ENCODE results near the gene CACNA2D4. TPM values are rescaled to one million over a fixed set of nuclear protein-coding genes. Genes with fewer than 3 reads are reported as not detected.

The CACNA2D4 gene
- total RNA-seq, 2 experiments from 2014 or later, result 5.5 to 7.2 TPM

GRCh38 chr12:1804545-1805332 is 113.7 kb downstream of the CACNA2D4 start:
- Mint-ChIP-seq H3K4me3 (no peak overlapping the region), H3K36me3 (ENCODE audit: low read depth) (no peaks in the 10 kb centered on the region), H3K4me1 (peaks cover 9% of the 10 kb centered on the region), H3K9me3 (ENCODE audit: low read depth) (no peaks in the 10 kb centered on the region), H3K27ac (peak overlapping the region; percentile 79), H3K27me3 (no peaks in the 10 kb centered on the region)
- ChIA-PET POLR2A (no interaction called here), CTCF (interaction anchor here (1.0 to 2.5 kb wide), 4 partner anchors 12 to 170 kb away, joined by 3 to 11 read pairs (median 6); no protein-coding TSS in a partner anchor)
- intact Hi-C loops (cut with DNase I, micrococcal nuclease), result loop anchor here (1.0 kb wide), 2 partner anchors 8 to 200 kb away; partner anchors contain the start of gene DCP1B (in 1 of the 2)
- ATAC-seq (peak; percentile 99), DNase-seq (peak; percentile 93)

GRCh38 chr12:1803736-1804135 is 114.7 kb downstream of the CACNA2D4 start:
- ChIA-PET POLR2A (no interaction called here), CTCF (interaction anchor here (1.0 to 2.5 kb wide), 3 partner anchors 11 to 137 kb away, joined by 3 to 11 read pairs (median 9); no protein-coding TSS in a partner anchor)
- Mint-ChIP-seq H3K9me3 (ENCODE audit: low read depth) (no peaks in the 10 kb centered on the region), H3K27ac (no peak overlapping the region), H3K36me3 (ENCODE audit: low read depth) (no peaks in the 10 kb centered on the region), H3K27me3 (no peaks in the 10 kb centered on the region), H3K4me3 (no peak overlapping the region), H3K4me1 (peaks cover 9% of the 10 kb centered on the region)
- ATAC-seq (no peak), DNase-seq (no peak)
- intact Hi-C loops (cut with DNase I, micrococcal nuclease), result loop anchor here (1.0 kb wide), 2 partner anchors 7 to 201 kb away; partner anchors contain the start of gene DCP1B (in 1 of the 2)

- Mint-ChIP-seq H3K27ac (no peak overlapping the region), H3K9me3 (ENCODE audit: low read depth) (no peaks in the 10 kb centered on the region), H3K4me3 (no peak overlapping the region), H3K27me3 (no peaks in the 10 kb centered on the region), H3K36me3 (ENCODE audit: low read depth) (no peaks in the 10 kb centered on the region), H3K4me1 (peaks cover 9% of the 10 kb centered on the region)
- POLR2A ChIA-PET, result no interaction called here
- DNase-seq (no peak), ATAC-seq (no peak)
- intact Hi-C loops (cut with DNase I, micrococcal nuclease), result no loop called here
- CTCF ChIA-PET, result interaction anchor here (0.7 to 2.3 kb wide), 2 partner anchors 138 to 148 kb away, joined by 3 to 8 read pairs; no protein-coding TSS in a partner anchor
These were observed 117.0 kb downstream of the CACNA2D4 start for GRCh38 chr12:1801303-1801975.

GRCh38 chr12:1800401-1801302 is 117.8 kb downstream of the CACNA2D4 start:
- Mint-ChIP-seq H3K27me3 (no peaks in the 10 kb centered on the region), H3K27ac (no peak overlapping the region), H3K4me3 (no peak overlapping the region), H3K9me3 (ENCODE audit: low read depth) (no peaks in the 10 kb centered on the region), H3K36me3 (ENCODE audit: low read depth) (no peaks in the 10 kb centered on the region), H3K4me1 (peaks cover 9% of the 10 kb centered on the region)
- ATAC-seq, result no peak
- DNase-seq, result peak; percentile 59
- ChIA-PET POLR2A (no interaction called here), CTCF (interaction anchor here (0.7 to 2.3 kb wide), 2 partner anchors 139 to 147 kb away, joined by 3 to 8 read pairs; no protein-coding TSS in a partner anchor)
- intact Hi-C loops (cut with DNase I, micrococcal nuclease), result no loop called here

GRCh38 chr12:1799882-1800400 is 118.5 kb downstream of the CACNA2D4 start:
- ChIA-PET CTCF (interaction anchor here (1.1 to 2.3 kb wide), 2 partner anchors 128 to 140 kb away, joined by 3 to 8 read pairs; no protein-coding TSS in a partner anchor), POLR2A (no interaction called here)
- Mint-ChIP-seq H3K27ac (no peak overlapping the region), H3K27me3 (no peaks in the 10 kb centered on the region), H3K4me3 (no peak overlapping the region), H3K4me1 (peaks cover 9% of the 10 kb centered on the region), H3K36me3 (ENCODE audit: low read depth) (no peaks in the 10 kb centered on the region), H3K9me3 (ENCODE audit: low read depth) (no peaks in the 10 kb centered on the region)
- DNase-seq, result no peak
- intact Hi-C loops (cut with DNase I, micrococcal nuclease), result loop anchor here (5.0 to 10.0 kb wide), 4 partner anchors 495 to 1012 kb away; partner anchors contain the start of gene ITFG2 (in 1 of the 2)
- ATAC-seq, result no peak

- Mint-ChIP-seq H3K27ac (no peak overlapping the region), H3K9me3 (ENCODE audit: low read depth) (no peaks in the 10 kb centered on the region), H3K4me3 (no peak overlapping the region), H3K4me1 (peaks cover 2% of the 10 kb centered on the region), H3K36me3 (ENCODE audit: low read depth) (no peaks in the 10 kb centered on the region), H3K27me3 (no peaks in the 10 kb centered on the region)
- intact Hi-C loops (cut with DNase I, micrococcal nuclease), result loop anchor here (5.0 to 10.0 kb wide), 4 partner anchors 496 to 1013 kb away; partner anchors contain the start of gene ITFG2 (in 1 of the 2)
- ATAC-seq (no peak), DNase-seq (no peak)
- ChIA-PET POLR2A (interaction anchor here (0.5 to 1.1 kb wide), 3 partner anchors 106 to 327 kb away, joined by 3 read pairs; no protein-coding TSS in a partner anchor), CTCF (interaction anchor here (0.6 to 10.7 kb wide), 4 partner anchors 127 to 780 kb away, joined by 3 to 126 read pairs (median 4); no protein-coding TSS in a partner anchor)
These were observed 119.2 kb downstream of the CACNA2D4 start for GRCh38 chr12:1799051-1799881.

- POLR2A ChIA-PET, result interaction anchor here (0.6 to 1.2 kb wide), 3 partner anchors 105 to 146 kb away, joined by 3 to 4 read pairs (median 3); no protein-coding TSS in a partner anchor
- H3K27me3 Mint-ChIP-seq, result no peaks in the 10 kb centered on the region
These were observed 119.8 kb downstream of the CACNA2D4 start for GRCh38 chr12:1798641-1799020.

GRCh38 chr12:1797991-1798640 is 120.3 kb downstream of the CACNA2D4 start:
- intact Hi-C loops (cut with DNase I, micrococcal nuclease), result loop anchor here (2.0 to 10.0 kb wide), 5 partner anchors 239 to 1014 kb away; partner anchors contain the start of gene ITFG2 (in 1 of the 2)
- Mint-ChIP-seq H3K4me3 (peak overlapping the region; percentile 83), H3K4me1 (peaks cover 2% of the 10 kb centered on the region), H3K27ac (no peak overlapping the region), H3K9me3 (ENCODE audit: low read depth) (no peaks in the 10 kb centered on the region), H3K36me3 (ENCODE audit: low read depth) (no peaks in the 10 kb centered on the region), H3K27me3 (no peaks in the 10 kb centered on the region)
- no peak for DNase-seq
- ChIA-PET CTCF (interaction anchor here (0.6 to 10.7 kb wide), 7 partner anchors 9 to 779 kb away, joined by 3 to 126 read pairs (median 3); no protein-coding TSS in a partner anchor), POLR2A (interaction anchor here (1.1 to 1.2 kb wide), 2 partner anchors 142 to 145 kb away, joined by 3 to 4 read pairs; no protein-coding TSS in a partner anchor)
- ATAC-seq, result no peak

More at GRCh38 chr12:1798641-1799020, 119.8 kb downstream of the CACNA2D4 start:
- no peaks in the 10 kb centered on the region for H3K36me3 Mint-ChIP-seq (ENCODE audit: low read depth)
- H3K4me1 Mint-ChIP-seq, result peaks cover 2% of the 10 kb centered on the region
- no peak overlapping the region for H3K27ac Mint-ChIP-seq
- ATAC-seq (no peak), DNase-seq (no peak)
- H3K9me3 Mint-ChIP-seq (ENCODE audit: low read depth), result no peaks in the 10 kb centered on the region
- CTCF ChIA-PET, result interaction anchor here (0.6 to 10.7 kb wide), 5 partner anchors 8 to 779 kb away, joined by 3 to 126 read pairs (median 4); no protein-coding TSS in a partner anchor
- intact Hi-C loops (cut with DNase I, micrococcal nuclease), result loop anchor here (5.0 to 10.0 kb wide), 4 partner anchors 496 to 1014 kb away; partner anchors contain the start of gene ITFG2 (in 1 of the 2)
- no peak overlapping the region for H3K4me3 Mint-ChIP-seq
